ENCODE results near the gene FRMD1.

- TF ChIP-seq, protein P1, sequence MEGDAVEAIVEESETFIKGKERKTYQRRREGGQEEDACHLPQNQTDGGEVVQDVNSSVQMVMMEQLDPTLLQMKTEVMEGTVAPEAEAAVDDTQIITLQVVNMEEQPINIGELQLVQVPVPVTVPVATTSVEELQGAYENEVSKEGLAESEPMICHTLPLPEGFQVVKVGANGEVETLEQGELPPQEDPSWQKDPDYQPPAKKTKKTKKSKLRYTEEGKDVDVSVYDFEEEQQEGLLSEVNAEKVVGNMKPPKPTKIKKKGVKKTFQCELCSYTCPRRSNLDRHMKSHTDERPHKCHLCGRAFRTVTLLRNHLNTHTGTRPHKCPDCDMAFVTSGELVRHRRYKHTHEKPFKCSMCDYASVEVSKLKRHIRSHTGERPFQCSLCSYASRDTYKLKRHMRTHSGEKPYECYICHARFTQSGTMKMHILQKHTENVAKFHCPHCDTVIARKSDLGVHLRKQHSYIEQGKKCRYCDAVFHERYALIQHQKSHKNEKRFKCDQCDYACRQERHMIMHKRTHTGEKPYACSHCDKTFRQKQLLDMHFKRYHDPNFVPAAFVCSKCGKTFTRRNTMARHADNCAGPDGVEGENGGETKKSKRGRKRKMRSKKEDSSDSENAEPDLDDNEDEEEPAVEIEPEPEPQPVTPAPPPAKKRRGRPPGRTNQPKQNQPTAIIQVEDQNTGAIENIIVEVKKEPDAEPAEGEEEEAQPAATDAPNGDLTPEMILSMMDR (IDR thresholded peaks at IDR 0.05; ENCODE audit: extremely low read depth in 1 of 2, insufficient read depth in 1 of 2, low read depth in 1 of 2, low read length in 2 of 2): no peak
- no peak for TF ChIP-seq GATA2 (IDR thresholded peaks at IDR 0.05; ENCODE audit: insufficient read depth, insufficient read length, low read depth, low read length)
- TF ChIP-seq JUN (IDR thresholded peaks at IDR 0.05; ENCODE audit: borderline replicate concordance, insufficient read depth, insufficient read length, low read depth): no peak
- TF ChIP-seq POLR2A (IDR thresholded peaks at IDR 0.05; ENCODE audit: low read depth, low read length): no peak
- no peak for TF ChIP-seq POLR2AphosphoS5 (IDR thresholded peaks at IDR 0.05; ENCODE audit: insufficient read depth, low read depth, low read length)
- TF ChIP-seq FOS (IDR thresholded peaks at IDR 0.05; ENCODE audit: borderline replicate concordance, insufficient read depth, low read length): no peak
- TF ChIP-seq EZH2 (IDR thresholded peaks at IDR 0.05; ENCODE audit: borderline replicate concordance, low read depth, low read length, severe bottlenecking): no peak
- TF ChIP-seq, protein P2, sequence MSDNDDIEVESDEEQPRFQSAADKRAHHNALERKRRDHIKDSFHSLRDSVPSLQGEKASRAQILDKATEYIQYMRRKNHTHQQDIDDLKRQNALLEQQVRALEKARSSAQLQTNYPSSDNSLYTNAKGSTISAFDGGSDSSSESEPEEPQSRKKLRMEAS (IDR thresholded peaks at IDR 0.05; ENCODE audit: insufficient read depth, insufficient read length): no peak
- no peak for TF ChIP-seq MYC (IDR thresholded peaks at IDR 0.05; ENCODE audit: low read depth, low read length)
Observed at GRCh38 chr6:168104636-168105035, 25.6 kb upstream of the FRMD1 start.
